Activated naive CD4-positive, alpha-beta T cell treated with anti-CD3 and anti-CD28 coated beads for 36 hours (primary cell): ENCODE measurements around the gene CUL9. TPM values are rescaled to one million over a fixed set of nuclear protein-coding genes. Genes with fewer than 3 reads are reported as not detected.

Source experiments
- CTCF ChIA-PET: fragments of 350-600 bp; sonication (Branson Sonifier 250); formaldehyde crosslinking; loops from one replicate; lab custom pipeline; 2021; ENCODE audit warnings: antibody characterized with exemption; lab: Charles Lee
- DNase-seq: peaks from one replicate; pipeline ENCODE4 v3.0.0-alpha.2; 2020
- H3K27ac Mint-ChIP-seq: one replicate; pipeline ENCODE4 v1.8.0; 2021; ENCODE audit warnings: mild to moderate bottlenecking, mixed read lengths
- H3K27me3 Mint-ChIP-seq: one replicate; pipeline ENCODE4 v1.8.0; 2021; ENCODE audit warnings: low read depth, mixed read lengths
- H3K36me3 Mint-ChIP-seq: one replicate; pipeline ENCODE4 v1.8.0; 2021; ENCODE audit warnings: low read depth, mixed read lengths
- H3K4me1 Mint-ChIP-seq: one replicate; pipeline ENCODE4 v1.8.0; 2021; ENCODE audit warnings: low read depth, mixed read lengths
- H3K4me3 Mint-ChIP-seq: one replicate; pipeline ENCODE4 v1.8.0; 2021; ENCODE audit warnings: mild to moderate bottlenecking, moderate library complexity, mixed read lengths
- H3K9me3 Mint-ChIP-seq: one replicate; pipeline ENCODE4 v1.8.0; 2021; ENCODE audit warnings: mixed read lengths
- intact Hi-C: fragments of 100-400 bp; cut with micrococcal nuclease; formaldehyde crosslinking; loops from one replicate; pipeline ENCODE4 v1.15.1; 2023
- total RNA-seq, 2 experiments: library from RNA; stranded (reverse); gene quantifications; one replicate each; pipeline ENCODE4 v1.2.3, GENCODE V29; 2021

Gene CUL9
- total RNA-seq, 2 experiments from 2014 or later: 43.1 to 49.3 TPM

GRCh38 chr6:43205849-43206248 lies 23.9 kb downstream of the CUL9 start:
- Mint-ChIP-seq H3K27ac (no peak overlapping the region), H3K4me1 (no peaks in the 10 kb centered on the region), H3K9me3 (no peaks in the 10 kb centered on the region)

GRCh38 chr6:43207286-43207685 lies 25.3 kb downstream of the CUL9 start:
- Mint-ChIP-seq H3K4me3 (no peak overlapping the region), H3K9me3 (no peaks in the 10 kb centered on the region), H3K27ac (no peak overlapping the region), H3K27me3 (no peaks in the 10 kb centered on the region), H3K4me1 (no peaks in the 10 kb centered on the region), H3K36me3 (peaks cover 13% of the 10 kb centered on the region)
- CTCF ChIA-PET: no interaction called here
- intact Hi-C loops: no loop called here
- no peak for DNase-seq

More at GRCh38 chr6:43205849-43206248, 23.9 kb downstream of the CUL9 start:
- Mint-ChIP-seq H3K4me3 (no peak overlapping the region), H3K27me3 (no peaks in the 10 kb centered on the region), H3K36me3 (peaks cover 15% of the 10 kb centered on the region)
- DNase-seq: no peak
- CTCF ChIA-PET: no interaction called here
- intact Hi-C loops: no loop called here

- peaks cover 11% of the 10 kb centered on the region for H3K36me3 Mint-ChIP-seq
- CTCF ChIA-PET: interaction anchor here (1.0 kb wide), 1 partner anchor 14 kb away, joined by 3 read pairs; no protein-coding TSS in a partner anchor
- no peak for DNase-seq
- no peaks in the 10 kb centered on the region for H3K9me3 Mint-ChIP-seq
- H3K4me3 Mint-ChIP-seq: no peak overlapping the region
- H3K27ac Mint-ChIP-seq: no peak overlapping the region
- intact Hi-C loops: no loop called here
- no peaks in the 10 kb centered on the region for H3K4me1 Mint-ChIP-seq
- no peaks in the 10 kb centered on the region for H3K27me3 Mint-ChIP-seq
Observed at GRCh38 chr6:43211955-43212354, 30.0 kb downstream of the CUL9 start.

GRCh38 chr6:43213431-43213830 lies 31.4 kb downstream of the CUL9 start:
- Mint-ChIP-seq H3K4me3 (no peak overlapping the region), H3K27ac (no peak overlapping the region), H3K27me3 (no peaks in the 10 kb centered on the region), H3K4me1 (no peaks in the 10 kb centered on the region), H3K9me3 (no peaks in the 10 kb centered on the region), H3K36me3 (peaks cover 14% of the 10 kb centered on the region)
- intact Hi-C loops: no loop called here
- CTCF ChIA-PET: no interaction called here
- DNase-seq: no peak

- intact Hi-C loops: no loop called here
- DNase-seq: no peak
- Mint-ChIP-seq H3K4me1 (no peaks in the 10 kb centered on the region), H3K9me3 (no peaks in the 10 kb centered on the region), H3K4me3 (no peak overlapping the region), H3K27ac (no peak overlapping the region), H3K36me3 (peaks cover 15% of the 10 kb centered on the region), H3K27me3 (no peaks in the 10 kb centered on the region)
- CTCF ChIA-PET: interaction anchor here (1.8 kb wide), 1 partner anchor 14 kb away, joined by 4 read pairs; the partner anchor contains the start of gene DNPH1
Observed at GRCh38 chr6:43215066-43215465, 33.1 kb downstream of the CUL9 start.

GRCh38 chr6:43216200-43216599 lies 34.2 kb downstream of the CUL9 start:
- CTCF ChIA-PET: interaction anchor here (1.8 kb wide), 1 partner anchor 13 kb away, joined by 4 read pairs; the partner anchor contains the start of gene DNPH1
- intact Hi-C loops: no loop called here
- peaks cover 6% of the 10 kb centered on the region for H3K4me1 Mint-ChIP-seq
- H3K36me3 Mint-ChIP-seq: peaks cover 15% of the 10 kb centered on the region
- no peaks in the 10 kb centered on the region for H3K27me3 Mint-ChIP-seq
- H3K9me3 Mint-ChIP-seq: no peaks in the 10 kb centered on the region
- no peak overlapping the region for H3K27ac Mint-ChIP-seq
- no peak for DNase-seq
- H3K4me3 Mint-ChIP-seq: no peak overlapping the region

- Mint-ChIP-seq H3K36me3 (peaks cover 20% of the 10 kb centered on the region), H3K4me3 (no peak overlapping the region), H3K27me3 (no peaks in the 10 kb centered on the region), H3K27ac (no peak overlapping the region), H3K4me1 (peaks cover 15% of the 10 kb centered on the region), H3K9me3 (no peaks in the 10 kb centered on the region)
- CTCF ChIA-PET: no interaction called here
- intact Hi-C loops: no loop called here
- no peak for DNase-seq
Observed at GRCh38 chr6:43217351-43217750, 35.4 kb downstream of the CUL9 start.

GRCh38 chr6:43219119-43219518 lies 37.1 kb downstream of the CUL9 start:
- H3K36me3 Mint-ChIP-seq: peaks cover 24% of the 10 kb centered on the region
- no peak for DNase-seq
- intact Hi-C loops: no loop called here
- no peaks in the 10 kb centered on the region for H3K27me3 Mint-ChIP-seq
- peaks cover 26% of the 10 kb centered on the region for H3K4me1 Mint-ChIP-seq
- no peak overlapping the region for H3K27ac Mint-ChIP-seq
- CTCF ChIA-PET: no interaction called here
- H3K4me3 Mint-ChIP-seq: no peak overlapping the region
- H3K9me3 Mint-ChIP-seq: no peaks in the 10 kb centered on the region

GRCh38 chr6:43219814-43220213 lies 37.8 kb downstream of the CUL9 start:
- intact Hi-C loops: no loop called here
- H3K4me1 Mint-ChIP-seq: peaks cover 31% of the 10 kb centered on the region

GRCh38 chr6:43220439-43220951 lies 38.5 kb downstream of the CUL9 start:
- Mint-ChIP-seq H3K27ac (no peak overlapping the region), H3K27me3 (no peaks in the 10 kb centered on the region), H3K36me3 (peaks cover 28% of the 10 kb centered on the region), H3K9me3 (no peaks in the 10 kb centered on the region), H3K4me3 (no peak overlapping the region), H3K4me1 (peaks cover 35% of the 10 kb centered on the region)
- intact Hi-C loops: no loop called here
- CTCF ChIA-PET: interaction anchor here (0.8 kb wide), 1 partner anchor 292 kb away, joined by 3 read pairs; the partner anchor contains the start of gene CNPY3
- DNase-seq: no peak

More at GRCh38 chr6:43219814-43220213, 37.8 kb downstream of the CUL9 start:
- H3K36me3 Mint-ChIP-seq: peaks cover 24% of the 10 kb centered on the region
- H3K9me3 Mint-ChIP-seq: no peaks in the 10 kb centered on the region
- no peak overlapping the region for H3K4me3 Mint-ChIP-seq
- H3K27me3 Mint-ChIP-seq: no peaks in the 10 kb centered on the region
- CTCF ChIA-PET: interaction anchor here (0.6 kb wide), 1 partner anchor 9 kb away, joined by 3 read pairs; the partner anchor contains the start of gene DNPH1
- H3K27ac Mint-ChIP-seq: no peak overlapping the region
- no peak for DNase-seq

GRCh38 chr6:43221046-43221972 lies 39.3 kb downstream of the CUL9 start:
- Mint-ChIP-seq H3K9me3 (no peaks in the 10 kb centered on the region), H3K4me3 (no peak overlapping the region), H3K36me3 (peaks cover 30% of the 10 kb centered on the region), H3K27me3 (no peaks in the 10 kb centered on the region), H3K27ac (peak overlapping the region; percentile 38), H3K4me1 (peaks cover 43% of the 10 kb centered on the region)
- intact Hi-C loops: no loop called here
- DNase-seq: no peak
- CTCF ChIA-PET: interaction anchor here (0.8 kb wide), 1 partner anchor 292 kb away, joined by 3 read pairs; the partner anchor contains the start of gene CNPY3

GRCh38 chr6:43222418-43223059 lies 40.5 kb downstream of the CUL9 start:
- Mint-ChIP-seq H3K36me3 (peaks cover 32% of the 10 kb centered on the region), H3K27me3 (no peaks in the 10 kb centered on the region), H3K27ac (peak overlapping the region; percentile 98), H3K9me3 (no peaks in the 10 kb centered on the region), H3K4me3 (no peak overlapping the region), H3K4me1 (peaks cover 52% of the 10 kb centered on the region)
- intact Hi-C loops: no loop called here
- DNase-seq: no peak
- CTCF ChIA-PET: no interaction called here
